HFF-Myc (cell line): ENCODE data around the gene TLE5.
A peak's percentile ranks its signal among the peaks of the same experiment; 100 is the strongest.

Experiments
- DNase-seq: peaks from one replicate; pipeline ENCODE4 v3.0.0-alpha.2; 2011; ENCODE audit warnings: low read depth; ENCODE audit errors: extremely low read depth
- H3K4me3 ChIP-seq: replicated peaks from 2 replicates; pipeline ENCODE4 v1.5.1; 2011; ENCODE audit warnings: low read depth, mild to moderate bottlenecking, control low read depth, low read length
- CTCF ChIP-seq: IDR thresholded peaks from 2 replicates; pipeline ENCODE4 v1.5.1; 2012; ENCODE audit warnings: mild to moderate bottlenecking, low read depth, low read length, control low read depth; ENCODE audit errors: missing control alignments

TLE5 gene

GRCh38 chr19:3035542-3036118 is 26.7 kb downstream of the TLE5 start:
- no peak for TF ChIP-seq CTCF
- DNase-seq = peak; percentile 99
- peak overlapping the region; percentile 50 for H3K4me3 ChIP-seq

- DNase-seq = peak; percentile 17
- TF ChIP-seq CTCF = no peak
- H3K4me3 ChIP-seq = peak overlapping the region; percentile 50
Observed at GRCh38 chr19:3034656-3035541, 27.4 kb downstream of the TLE5 start.

- no peak for DNase-seq
- TF ChIP-seq CTCF = no peak
- no peak overlapping the region for H3K4me3 ChIP-seq
Observed at GRCh38 chr19:3034406-3034655, 28.0 kb downstream of the TLE5 start.

GRCh38 chr19:3033595-3034405 is 28.5 kb downstream of the TLE5 start:
- DNase-seq = no peak
- no peak overlapping the region for H3K4me3 ChIP-seq
- TF ChIP-seq CTCF = no peak

- DNase-seq = no peak
- no peak overlapping the region for H3K4me3 ChIP-seq
- TF ChIP-seq CTCF = no peak
Observed at GRCh38 chr19:3031607-3031867, 30.8 kb downstream of the TLE5 start.

GRCh38 chr19:3029065-3029923 is 33.0 kb downstream of the TLE5 start, which contains the start of gene TLE2:
Gene TLE2 (minus strand): TSS chr19:3029280. CDS start chr19:3028904, 376 bp downstream.
- TF ChIP-seq CTCF = no peak
- H3K4me3 ChIP-seq = peak within 1 kb of the TSS; percentile 41
- no peak for DNase-seq
